GM06990 (cell line): ENCODE data around the gene GIT1.

Source experiments
- DNase-seq: peaks from one replicate; pipeline ENCODE4 v3.0.0-alpha.2; 2011; ENCODE audit not compliant: insufficient read length; ENCODE audit errors: extremely low read depth
- H3K27me3 ChIP-seq: replicated peaks from 2 replicates; pipeline ENCODE4 v1.6.0; 2011; ENCODE audit warnings: low read length; ENCODE audit not compliant: control insufficient read depth, insufficient read depth
- H3K36me3 ChIP-seq: 2 replicates; pipeline ENCODE4 v1.5.1; 2011; ENCODE audit warnings: low read length; ENCODE audit not compliant: control insufficient read depth, insufficient read depth
- H3K4me3 ChIP-seq: replicated peaks from 2 replicates; pipeline ENCODE4 v1.5.1; 2011; ENCODE audit warnings: low read depth, mild to moderate bottlenecking, control low read depth, low read length
- TF ChIP-seq, protein P1 (sequence below): IDR thresholded peaks from 2 replicates; pipeline ENCODE4 v1.5.1; 2011; ENCODE audit warnings: low read length, control low read depth, mild to moderate bottlenecking, inconsistent platforms; ENCODE audit not compliant: insufficient read depth, poor library complexity, severe bottlenecking

Gene GIT1

DNA sequence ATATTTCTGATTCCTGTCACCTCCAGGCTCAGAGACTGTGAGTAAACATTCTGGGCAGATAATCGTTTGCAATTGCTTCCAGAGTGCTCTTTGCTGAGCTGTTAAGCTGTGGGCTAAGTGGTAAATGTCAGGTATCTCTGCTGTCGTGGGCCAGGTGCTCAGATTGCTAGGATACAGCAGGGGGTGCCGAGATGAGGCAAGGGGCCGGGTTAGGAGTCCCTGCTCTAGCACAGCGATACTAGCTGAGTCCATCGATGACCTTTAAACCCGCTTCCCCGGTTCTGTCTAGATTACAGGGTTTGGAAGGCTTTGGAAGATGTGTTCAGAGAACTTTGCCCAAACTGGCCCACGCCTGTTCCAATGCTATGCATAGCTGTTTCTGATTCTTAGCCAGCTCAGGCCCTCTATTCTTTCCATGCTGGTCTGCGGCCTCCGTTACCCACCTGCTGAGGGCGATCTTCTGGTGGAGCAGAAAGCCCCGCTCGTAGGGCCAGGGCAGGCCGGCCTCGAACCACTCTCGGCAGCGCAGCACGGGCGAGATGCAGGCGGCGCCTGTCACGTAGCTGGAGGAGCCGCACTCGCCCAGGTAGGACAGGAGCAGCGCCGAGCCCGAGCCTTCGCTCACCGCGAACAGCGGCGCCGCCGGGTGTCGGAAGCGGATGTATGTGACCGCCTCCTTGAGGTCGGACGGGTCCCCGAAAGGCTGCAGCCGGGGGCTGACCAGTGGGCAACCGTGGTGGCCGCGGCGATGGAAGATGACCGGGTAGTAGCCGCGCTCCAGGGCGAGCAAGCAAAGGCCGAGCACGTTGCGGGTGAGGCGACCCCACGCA lies 23.6 kb downstream of the GIT1 start:
- peak; percentile 83 for DNase-seq
- H3K27me3 ChIP-seq: no peaks in the 10 kb centered on the region
- H3K36me3 ChIP-seq: peaks cover 7% of the 10 kb centered on the region
- TF ChIP-seq, protein P1, sequence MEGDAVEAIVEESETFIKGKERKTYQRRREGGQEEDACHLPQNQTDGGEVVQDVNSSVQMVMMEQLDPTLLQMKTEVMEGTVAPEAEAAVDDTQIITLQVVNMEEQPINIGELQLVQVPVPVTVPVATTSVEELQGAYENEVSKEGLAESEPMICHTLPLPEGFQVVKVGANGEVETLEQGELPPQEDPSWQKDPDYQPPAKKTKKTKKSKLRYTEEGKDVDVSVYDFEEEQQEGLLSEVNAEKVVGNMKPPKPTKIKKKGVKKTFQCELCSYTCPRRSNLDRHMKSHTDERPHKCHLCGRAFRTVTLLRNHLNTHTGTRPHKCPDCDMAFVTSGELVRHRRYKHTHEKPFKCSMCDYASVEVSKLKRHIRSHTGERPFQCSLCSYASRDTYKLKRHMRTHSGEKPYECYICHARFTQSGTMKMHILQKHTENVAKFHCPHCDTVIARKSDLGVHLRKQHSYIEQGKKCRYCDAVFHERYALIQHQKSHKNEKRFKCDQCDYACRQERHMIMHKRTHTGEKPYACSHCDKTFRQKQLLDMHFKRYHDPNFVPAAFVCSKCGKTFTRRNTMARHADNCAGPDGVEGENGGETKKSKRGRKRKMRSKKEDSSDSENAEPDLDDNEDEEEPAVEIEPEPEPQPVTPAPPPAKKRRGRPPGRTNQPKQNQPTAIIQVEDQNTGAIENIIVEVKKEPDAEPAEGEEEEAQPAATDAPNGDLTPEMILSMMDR: peak; percentile 44
- peak overlapping the region; percentile 72 for H3K4me3 ChIP-seq

DNA sequence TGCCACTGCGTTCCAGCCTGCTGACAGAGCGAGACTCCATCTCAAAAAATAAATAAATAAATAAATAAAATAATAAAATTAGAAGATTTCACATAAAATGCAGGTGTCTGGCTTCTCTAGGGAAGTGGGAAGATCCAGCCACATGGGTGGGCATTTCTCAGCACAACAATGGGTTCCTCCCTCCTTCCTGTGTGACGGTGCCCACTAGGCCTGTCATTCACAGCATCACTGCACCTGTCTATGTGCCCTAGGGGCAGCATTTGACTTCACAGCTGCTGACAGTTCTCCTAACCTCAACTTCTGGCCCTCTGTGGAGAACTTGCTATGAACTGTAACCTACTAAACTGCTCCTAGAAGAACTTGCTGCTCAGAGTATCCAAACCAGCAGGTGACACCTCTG lies 25.6 kb downstream of the GIT1 start:
- DNase-seq: no peak
- Histone ChIP-seq H3K4me3 (no peak overlapping the region), H3K27me3 (no peaks in the 10 kb centered on the region), H3K36me3 (peaks cover 7% of the 10 kb centered on the region)
- TF ChIP-seq, protein P1: no peak

DNA sequence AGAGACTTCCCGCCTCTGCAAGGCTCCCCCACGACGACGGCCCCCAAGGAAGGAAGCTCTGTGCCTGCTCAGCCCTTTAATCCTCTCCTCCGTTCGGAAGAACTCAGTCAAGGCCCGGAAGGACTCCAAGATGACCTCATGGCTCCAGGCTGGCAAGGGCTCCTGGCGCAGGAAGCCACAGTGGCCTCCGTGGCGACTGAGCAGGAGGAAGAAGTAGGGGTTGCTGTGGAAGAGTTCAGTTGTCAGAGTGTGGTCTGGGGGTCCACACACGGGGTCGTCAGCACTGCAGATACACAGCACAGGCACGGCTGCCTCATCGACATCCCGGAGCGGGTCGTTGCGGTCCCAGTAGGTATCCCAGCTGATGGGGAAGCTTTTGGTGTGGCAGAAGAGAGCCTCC lies 26.8 kb downstream of the GIT1 start:
- DNase-seq: no peak
- H3K36me3 ChIP-seq: peaks cover 7% of the 10 kb centered on the region
- H3K4me3 ChIP-seq: no peak overlapping the region
- TF ChIP-seq, protein P1: no peak
- no peaks in the 10 kb centered on the region for H3K27me3 ChIP-seq

DNA sequence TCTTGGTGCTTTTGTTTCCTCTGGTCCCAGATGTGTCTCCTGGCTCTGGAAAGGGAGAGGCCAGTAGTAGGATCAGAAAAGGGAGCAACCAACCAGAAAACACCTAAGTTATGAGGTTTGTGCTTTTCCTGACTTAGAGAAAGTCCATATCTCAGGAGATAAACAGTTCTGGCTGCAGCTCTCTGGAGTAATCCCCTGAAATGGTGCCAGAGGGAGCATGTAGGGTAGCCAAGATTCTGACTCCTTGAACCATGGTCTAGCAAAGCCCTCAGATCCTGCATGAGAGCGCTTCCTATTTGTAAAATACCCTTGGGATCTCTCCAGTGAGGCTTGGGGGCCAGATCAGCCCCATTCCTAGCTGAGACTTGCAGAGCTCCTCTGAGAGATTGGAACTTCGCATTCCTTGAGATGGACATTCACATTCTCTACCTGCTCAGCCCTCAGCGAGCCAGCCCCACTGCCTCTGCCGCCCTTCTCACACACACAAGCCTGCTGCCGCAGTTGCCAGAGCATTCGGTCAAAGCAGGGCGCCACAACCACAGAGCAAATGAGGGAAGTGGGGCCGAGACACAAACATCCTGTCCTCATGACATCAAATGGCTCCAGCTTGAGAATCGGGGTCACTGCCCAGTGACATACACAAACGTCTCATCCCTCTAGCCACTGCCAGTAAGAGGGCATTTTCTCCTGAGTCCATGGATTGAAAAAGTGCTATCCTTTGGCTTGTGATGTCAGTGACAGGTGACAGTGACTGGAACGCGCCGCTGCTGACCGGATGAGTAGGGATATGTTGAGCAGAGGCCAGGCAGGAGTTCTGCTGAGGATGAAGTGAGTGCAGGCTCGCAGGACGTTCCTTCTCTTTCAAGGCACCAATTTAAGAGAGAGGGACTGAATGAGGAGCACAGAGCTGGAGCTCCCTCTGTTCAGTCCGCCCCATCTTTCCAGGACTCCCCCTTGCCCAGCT lies 27.6 kb downstream of the GIT1 start:
- TF ChIP-seq, protein P1: no peak
- Histone ChIP-seq H3K27me3 (no peaks in the 10 kb centered on the region), H3K36me3 (peaks cover 7% of the 10 kb centered on the region), H3K4me3 (no peak overlapping the region)
- no peak for DNase-seq

DNA sequence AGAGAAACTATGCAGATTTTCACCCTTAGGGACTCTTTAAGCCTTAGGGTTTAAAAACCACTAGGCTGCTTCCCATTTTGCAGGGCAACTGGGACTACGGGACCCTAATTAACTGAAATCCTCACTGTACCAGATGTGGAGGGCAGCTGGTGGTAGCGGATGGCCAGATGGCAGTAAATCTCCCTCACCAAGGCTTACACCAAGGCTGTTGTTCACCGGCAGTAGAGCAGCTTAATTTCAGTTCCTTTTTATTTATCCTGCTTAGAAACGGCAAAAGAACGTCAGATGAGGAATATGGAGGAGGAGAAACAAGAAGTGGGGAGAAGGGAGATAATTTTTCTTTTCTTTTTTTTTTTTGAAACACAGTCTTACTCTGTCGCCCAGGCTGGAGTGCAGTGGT lies 29.1 kb downstream of the GIT1 start:
- no peak overlapping the region for H3K4me3 ChIP-seq
- TF ChIP-seq, protein P1: no peak
- H3K27me3 ChIP-seq: no peaks in the 10 kb centered on the region
- no peak for DNase-seq
- H3K36me3 ChIP-seq: peaks cover 7% of the 10 kb centered on the region
